ENCODE results near the gene MBOAT7. TPM values are rescaled to one million over a fixed set of nuclear protein-coding genes. Genes with fewer than 3 reads are reported as not detected.
"Not testable (repeated sequence)": the region's sequence is repeated elsewhere in the genome, so short reads cannot be mapped to it uniquely, and the experiment has no call there.

Gene MBOAT7, protein sequence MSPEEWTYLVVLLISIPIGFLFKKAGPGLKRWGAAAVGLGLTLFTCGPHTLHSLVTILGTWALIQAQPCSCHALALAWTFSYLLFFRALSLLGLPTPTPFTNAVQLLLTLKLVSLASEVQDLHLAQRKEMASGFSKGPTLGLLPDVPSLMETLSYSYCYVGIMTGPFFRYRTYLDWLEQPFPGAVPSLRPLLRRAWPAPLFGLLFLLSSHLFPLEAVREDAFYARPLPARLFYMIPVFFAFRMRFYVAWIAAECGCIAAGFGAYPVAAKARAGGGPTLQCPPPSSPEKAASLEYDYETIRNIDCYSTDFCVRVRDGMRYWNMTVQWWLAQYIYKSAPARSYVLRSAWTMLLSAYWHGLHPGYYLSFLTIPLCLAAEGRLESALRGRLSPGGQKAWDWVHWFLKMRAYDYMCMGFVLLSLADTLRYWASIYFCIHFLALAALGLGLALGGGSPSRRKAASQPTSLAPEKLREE
- 100 to 1,000 TPM; 107 to 112 TPM for total RNA-seq

DNA sequence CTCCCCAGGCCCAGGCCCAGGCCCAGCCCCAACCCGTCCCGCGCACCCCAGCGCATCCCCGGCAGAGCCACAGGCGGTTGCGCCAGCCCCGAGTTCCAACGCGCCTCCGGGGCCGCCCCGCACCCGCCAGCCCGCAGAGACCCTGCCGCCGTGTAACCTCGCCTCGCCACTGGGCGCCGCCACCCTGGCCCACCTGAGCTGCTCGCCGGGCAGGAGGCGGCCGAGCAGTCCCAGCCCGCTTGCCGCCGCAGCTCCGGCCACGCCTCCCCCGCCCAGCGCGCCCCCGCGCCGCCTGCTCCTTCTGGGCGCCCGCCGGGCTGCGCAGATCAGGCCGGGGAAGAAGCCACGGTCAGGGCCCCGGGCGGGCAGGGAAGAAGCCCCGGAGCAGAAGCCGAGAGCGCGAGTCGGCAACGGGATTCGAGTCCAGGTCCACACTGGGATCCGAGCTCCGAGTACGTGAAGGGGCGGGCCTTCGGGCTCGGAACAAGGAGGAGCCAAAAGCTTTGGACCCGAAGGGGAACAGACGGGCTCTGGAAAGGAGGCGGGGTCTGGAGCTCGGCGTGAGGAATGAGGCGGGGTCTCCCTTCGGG is at the start of gene MBOAT7:
Gene MBOAT7, minus strand, starts transcription at position 436 of the 590 bp plus-strand sequence. CDS start 1,072 bp downstream, outside the sequence.
- H3K4me1 Mint-ChIP-seq (ENCODE audit: low read depth), result peaks cover 31% of the 10 kb centered on the region
- peak within 1 kb of the TSS; percentile 99 for H3K27ac Mint-ChIP-seq
- no peaks in the 10 kb centered on the region for H3K9me3 Mint-ChIP-seq
- POLR2A ChIA-PET, result interaction anchor here (0.8 to 7.8 kb wide), 12 partner anchors 11 to 322 kb away, joined by 3 to 103 read pairs (median 7); partner anchors contain the start of genes CNOT3, LENG1, LENG8 and LENG9
- intact Hi-C loops (cut with micrococcal nuclease), result no loop called here
- DNase-seq, result no peak
- CTCF ChIA-PET, result interaction anchor here (0.8 to 2.3 kb wide), 11 partner anchors 11 to 79 kb away, joined by 3 to 12 read pairs (median 7); partner anchors contain the start of genes CNOT3, LENG1 and RPS9
- peak within 1 kb of the TSS; percentile 85 for H3K4me3 Mint-ChIP-seq
- no peaks in the 10 kb centered on the region for H3K27me3 Mint-ChIP-seq
- peaks cover 29% of the 10 kb centered on the region for H3K36me3 Mint-ChIP-seq

DNA sequence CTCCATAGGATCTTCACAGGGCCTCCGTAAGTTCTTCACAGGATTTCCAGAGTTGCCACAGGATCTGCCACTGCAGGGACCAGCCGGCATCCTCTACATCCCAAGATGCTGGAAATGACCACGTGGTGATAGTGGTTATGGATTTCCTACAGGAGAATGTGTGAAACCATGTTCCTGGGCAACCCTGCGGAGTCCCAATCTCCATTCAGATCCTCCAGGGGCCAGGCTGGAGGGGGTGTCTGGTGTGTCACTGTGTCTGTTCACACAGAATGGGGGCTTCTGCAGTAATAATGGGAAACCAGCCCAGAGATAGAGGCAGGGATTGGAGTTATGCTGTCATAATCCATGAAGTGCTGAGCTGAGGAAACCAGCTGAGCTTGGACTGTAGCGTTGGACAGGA is 44.6 kb upstream of the MBOAT7 start:
- no peak overlapping the region for H3K27ac Mint-ChIP-seq
- peaks cover 24% of the 10 kb centered on the region for H3K27me3 Mint-ChIP-seq
- H3K36me3 Mint-ChIP-seq, result no peaks in the 10 kb centered on the region
- H3K4me3 Mint-ChIP-seq, result no peak overlapping the region
- ChIA-PET POLR2A (no interaction called here), CTCF (interaction anchor here (0.9 to 2.2 kb wide), 3 partner anchors 32 to 63 kb away, joined by 3 to 14 read pairs (median 3); no protein-coding TSS in a partner anchor)
- intact Hi-C loops (cut with micrococcal nuclease), result no loop called here
- H3K9me3 Mint-ChIP-seq, result no peaks in the 10 kb centered on the region
- H3K4me1 Mint-ChIP-seq (ENCODE audit: low read depth), result peaks cover 8% of the 10 kb centered on the region
- no peak for DNase-seq

DNA sequence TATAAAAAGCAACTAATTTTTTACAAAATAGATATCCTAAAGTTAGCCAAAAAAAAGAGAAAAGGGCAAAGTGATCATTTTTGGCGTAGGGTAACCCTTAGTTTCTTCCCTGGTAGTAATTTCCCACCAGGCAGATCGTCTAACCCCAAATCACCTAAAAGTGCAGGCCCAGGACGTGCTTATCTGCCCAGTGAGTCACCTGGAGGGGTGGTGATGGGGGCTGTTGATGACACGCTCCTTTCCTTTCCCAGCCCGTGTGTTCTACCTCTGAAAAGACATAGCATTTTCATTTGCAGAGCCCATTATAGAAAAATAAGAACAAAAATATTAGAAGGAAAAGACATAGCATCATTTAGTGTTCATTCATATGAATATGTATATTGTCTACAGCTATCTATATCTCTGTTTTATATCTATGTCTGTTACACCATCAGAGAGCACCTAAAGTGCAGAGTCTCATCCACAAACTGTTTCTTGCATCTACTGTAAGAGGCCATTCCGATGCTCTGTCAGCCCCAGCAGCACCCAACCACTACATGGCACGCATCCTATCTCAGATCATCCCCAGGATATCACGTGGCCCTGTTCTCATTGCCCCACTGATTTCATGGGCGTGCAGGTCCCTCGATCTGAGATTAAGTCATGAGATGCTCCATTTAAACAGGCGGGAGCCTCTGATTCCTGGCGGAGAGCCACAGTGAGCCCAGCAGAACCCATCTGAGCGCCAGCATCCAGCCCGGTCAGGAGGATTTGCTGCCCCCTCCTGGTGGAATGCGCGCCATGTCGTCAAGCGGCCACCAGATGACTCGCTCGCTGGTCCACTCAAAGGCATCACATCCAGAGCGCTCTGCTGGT is 41.9 kb upstream of the MBOAT7 start:
- POLR2A ChIA-PET, result no interaction called here
- no peak overlapping the region for H3K27ac Mint-ChIP-seq
- DNase-seq, result peak; percentile 90
- H3K36me3 Mint-ChIP-seq, result no peaks in the 10 kb centered on the region
- intact Hi-C loops (cut with micrococcal nuclease), result loop anchor here (1.0 to 2.0 kb wide), 2 partner anchors 23 to 63 kb away; no protein-coding TSS in a partner anchor
- H3K9me3 Mint-ChIP-seq, result no peaks in the 10 kb centered on the region
- H3K27me3 Mint-ChIP-seq, result peaks cover 24% of the 10 kb centered on the region
- CTCF ChIA-PET, result interaction anchor here (0.7 to 1.8 kb wide), 8 partner anchors 22 to 63 kb away, joined by 3 to 12 read pairs (median 6); partner anchors contain the start of genes MBOAT7 and TMC4
- no peak overlapping the region for H3K4me3 Mint-ChIP-seq
- H3K4me1 Mint-ChIP-seq (ENCODE audit: low read depth), result peaks cover 8% of the 10 kb centered on the region

DNA sequence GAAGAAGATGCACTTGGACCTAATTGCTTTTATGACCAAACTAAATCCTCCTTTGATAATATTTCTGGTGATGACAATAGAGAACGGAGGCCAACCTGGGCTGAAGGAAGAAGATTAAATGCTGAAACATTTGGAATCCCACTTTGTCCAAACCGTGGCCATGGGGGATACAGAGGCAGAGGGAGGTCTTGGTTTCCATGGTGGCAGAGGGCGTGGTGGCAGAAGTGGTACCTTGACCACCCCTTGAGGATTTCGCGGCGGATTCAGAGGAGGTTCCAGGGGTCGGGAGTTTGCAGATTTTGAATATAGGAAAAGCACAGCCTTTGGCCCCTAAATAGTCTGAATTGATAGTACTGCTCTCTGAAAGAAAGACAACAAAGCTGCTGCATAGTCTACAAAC is 40.7 kb upstream of the MBOAT7 start:
- CTCF ChIA-PET, result interaction anchor here (0.7 kb wide), 1 partner anchor 62 kb away, joined by 4 read pairs; no protein-coding TSS in a partner anchor
- no peak overlapping the region for H3K4me3 Mint-ChIP-seq

DNA sequence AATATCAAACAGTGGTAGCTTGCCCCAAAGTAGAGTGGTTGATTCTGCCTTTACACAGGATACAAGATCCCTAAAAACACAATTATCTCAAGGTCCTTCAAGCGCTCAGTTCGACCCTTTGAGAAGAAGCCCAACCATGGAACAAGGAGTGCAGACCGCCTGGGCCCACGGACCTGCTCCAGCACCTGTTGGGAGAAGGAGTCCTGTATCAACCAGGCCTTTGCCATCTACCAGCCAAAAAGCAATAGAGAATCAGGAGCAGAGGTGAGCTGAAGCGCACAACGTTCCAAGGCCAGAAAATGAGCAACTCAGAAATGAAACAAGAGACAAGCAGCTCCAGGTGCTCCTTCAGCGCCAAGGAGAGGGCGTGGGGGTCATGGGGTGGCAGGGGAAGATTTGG is 39.8 kb upstream of the MBOAT7 start:
- Mint-ChIP-seq H3K4me1 (ENCODE audit: low read depth) (peaks cover 8% of the 10 kb centered on the region), H3K9me3 (no peaks in the 10 kb centered on the region), H3K27ac (no peak overlapping the region), H3K4me3 (no peak overlapping the region), H3K36me3 (no peaks in the 10 kb centered on the region), H3K27me3 (peaks cover 21% of the 10 kb centered on the region)
- DNase-seq, result no peak
- ChIA-PET CTCF (no interaction called here), POLR2A (no interaction called here)
- intact Hi-C loops (cut with micrococcal nuclease), result no loop called here

More for the DNA sequence above, 40.7 kb upstream of the MBOAT7 start:
- Mint-ChIP-seq H3K27me3 (peaks cover 24% of the 10 kb centered on the region), H3K36me3 (no peaks in the 10 kb centered on the region), H3K4me1 (ENCODE audit: low read depth) (peaks cover 8% of the 10 kb centered on the region), H3K9me3 (no peaks in the 10 kb centered on the region), H3K27ac (no peak overlapping the region)
- no peak for DNase-seq
- POLR2A ChIA-PET, result no interaction called here
- intact Hi-C loops (cut with micrococcal nuclease), result loop anchor here (2.0 kb wide), 1 partner anchor 21 kb away; no protein-coding TSS in a partner anchor

DNA sequence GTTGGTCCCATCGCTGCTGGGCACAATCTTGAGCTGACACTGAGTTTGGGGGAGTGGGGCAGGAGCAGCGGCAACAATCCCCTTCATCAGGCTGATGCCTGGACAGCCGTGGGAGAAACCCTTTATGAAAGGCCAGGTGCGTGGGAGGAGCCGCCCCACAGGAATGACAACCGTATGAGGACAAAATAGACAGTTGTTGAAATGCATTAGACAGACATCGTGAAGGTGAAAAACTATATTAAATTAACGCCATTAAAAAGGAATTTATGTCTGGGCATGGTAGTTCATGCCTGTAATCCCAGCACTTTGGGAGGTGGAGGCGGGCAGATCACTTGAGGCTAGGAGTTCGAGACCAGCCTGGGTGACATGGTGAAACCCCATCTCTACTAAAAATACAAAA is 35.2 kb upstream of the MBOAT7 start:
- POLR2A ChIA-PET; H3K27me3 Mint-ChIP-seq; H3K4me3 Mint-ChIP-seq; H3K27ac Mint-ChIP-seq; intact Hi-C loops (cut with micrococcal nuclease); DNase-seq; H3K36me3 Mint-ChIP-seq; H3K9me3 Mint-ChIP-seq: not testable (repeated sequence)
- CTCF ChIA-PET, result interaction anchor here (0.7 kb wide), 1 partner anchor 1077 kb away, joined by 3 read pairs; no protein-coding TSS in a partner anchor
- peaks cover 16% of the 10 kb centered on the region for H3K4me1 Mint-ChIP-seq (ENCODE audit: low read depth)

DNA sequence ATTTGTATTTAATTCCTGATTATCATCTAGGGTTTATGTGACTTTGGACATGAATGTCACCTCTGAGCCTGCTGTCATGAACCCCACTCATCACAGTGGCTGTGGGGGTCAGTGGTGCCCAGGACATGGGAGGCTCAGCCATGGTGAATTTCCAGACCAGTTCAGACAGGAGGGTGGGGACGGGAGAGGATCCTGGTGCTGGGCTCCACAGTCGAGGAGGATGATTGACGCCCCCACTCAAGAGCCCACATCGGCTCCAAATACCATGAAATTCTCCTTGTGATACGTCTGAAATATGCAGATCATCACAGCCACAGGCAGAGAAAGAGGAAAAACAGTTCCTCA is 34.5 kb upstream of the MBOAT7 start:
- intact Hi-C loops (cut with micrococcal nuclease); DNase-seq; CTCF ChIA-PET; H3K4me3 Mint-ChIP-seq; H3K27me3 Mint-ChIP-seq; H3K9me3 Mint-ChIP-seq; POLR2A ChIA-PET; H3K27ac Mint-ChIP-seq; H3K36me3 Mint-ChIP-seq: not testable (repeated sequence)
- peaks cover 16% of the 10 kb centered on the region for H3K4me1 Mint-ChIP-seq (ENCODE audit: low read depth)

DNA sequence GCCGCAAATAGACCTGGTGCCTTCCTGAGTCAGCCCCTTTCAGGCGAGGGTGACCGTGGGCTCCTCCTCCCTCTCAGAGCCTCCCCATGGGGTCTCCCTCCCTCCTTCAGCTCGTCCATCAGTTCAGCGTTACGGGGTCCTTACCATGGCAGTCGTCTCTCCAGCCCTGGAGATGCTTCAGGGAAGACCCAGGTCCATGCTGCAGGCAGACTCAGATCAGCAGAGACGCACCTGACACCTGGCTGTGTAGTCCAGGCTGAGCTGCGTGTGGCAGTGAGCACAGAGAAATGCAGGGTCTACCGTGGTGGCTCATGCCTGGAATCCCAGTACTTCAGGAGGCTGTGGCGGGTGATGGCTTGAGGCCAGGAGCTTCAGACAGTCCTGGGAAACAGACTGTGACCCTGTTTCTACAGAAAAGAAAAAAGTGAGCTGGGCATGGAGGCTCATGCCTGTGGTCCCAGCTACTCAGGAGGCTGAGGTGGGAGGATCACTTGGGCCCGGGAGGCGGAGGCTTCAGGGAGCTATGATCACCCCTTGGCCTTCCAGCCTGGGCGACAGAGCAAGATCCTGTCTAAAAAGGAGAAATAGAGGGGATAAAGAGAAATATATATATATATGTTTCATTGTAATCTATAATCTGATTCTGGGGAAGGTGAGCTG is 34.0 kb upstream of the MBOAT7 start:
- H3K36me3 Mint-ChIP-seq; H3K27me3 Mint-ChIP-seq; H3K9me3 Mint-ChIP-seq; DNase-seq; H3K4me3 Mint-ChIP-seq; CTCF ChIA-PET; intact Hi-C loops (cut with micrococcal nuclease); POLR2A ChIA-PET: not testable (repeated sequence)
- H3K27ac Mint-ChIP-seq, result peak overlapping the region; percentile 64
- H3K4me1 Mint-ChIP-seq (ENCODE audit: low read depth), result peaks cover 16% of the 10 kb centered on the region

DNA sequence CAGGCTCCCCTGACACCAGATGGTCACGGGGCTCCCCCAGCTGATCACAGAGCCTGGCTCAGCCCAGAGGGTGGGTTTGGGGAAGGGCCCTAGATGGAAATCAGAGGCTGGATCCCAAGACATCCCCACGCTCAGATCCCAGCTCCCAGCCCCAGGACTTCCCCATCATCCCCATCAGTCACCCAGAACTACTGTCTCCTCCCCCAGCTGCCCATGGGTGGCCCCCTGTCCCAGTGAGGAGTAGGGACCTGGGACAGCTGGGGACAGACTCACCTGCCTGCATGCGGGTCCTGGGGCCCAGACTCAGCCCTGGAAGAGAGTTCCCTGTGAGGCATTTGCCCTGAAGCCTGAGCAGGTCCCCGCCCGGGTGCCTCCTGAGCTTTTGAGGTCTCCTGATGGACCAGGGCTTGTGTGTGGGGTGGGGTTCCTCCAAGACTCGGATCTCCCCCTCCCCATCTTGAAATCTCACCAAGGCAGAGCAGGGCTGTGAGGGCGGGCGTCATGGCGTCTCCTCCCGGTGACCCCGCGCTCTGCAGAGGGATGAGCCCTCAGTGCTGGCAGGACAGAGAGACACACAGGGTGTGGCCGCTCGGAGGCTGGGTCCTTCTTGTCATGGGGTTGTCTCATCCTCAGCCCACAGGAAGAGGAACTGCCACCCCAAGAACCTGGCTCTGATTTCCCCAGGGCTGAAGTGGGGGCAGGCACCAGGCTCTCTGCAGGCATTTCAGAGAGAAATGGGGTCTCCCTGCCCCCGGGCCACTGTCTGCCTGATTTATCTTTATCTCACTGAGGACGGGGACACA is 33.3 kb upstream of the MBOAT7 start, which contains the start of gene LILRB3:
Gene LILRB3, minus strand, starts transcription at position 534 of the 803 bp plus-strand sequence. Its CDS starts 31 bp downstream, at position 503.
- DNase-seq; H3K27me3 Mint-ChIP-seq; intact Hi-C loops (cut with micrococcal nuclease); H3K9me3 Mint-ChIP-seq; H3K36me3 Mint-ChIP-seq; POLR2A ChIA-PET; CTCF ChIA-PET: not testable (repeated sequence)
- H3K4me1 Mint-ChIP-seq (ENCODE audit: low read depth), result peaks cover 16% of the 10 kb centered on the region
- peak within 1 kb of the TSS; percentile 64 for H3K27ac Mint-ChIP-seq
- H3K4me3 Mint-ChIP-seq, result peak within 1 kb of the TSS; percentile 23

DNA sequence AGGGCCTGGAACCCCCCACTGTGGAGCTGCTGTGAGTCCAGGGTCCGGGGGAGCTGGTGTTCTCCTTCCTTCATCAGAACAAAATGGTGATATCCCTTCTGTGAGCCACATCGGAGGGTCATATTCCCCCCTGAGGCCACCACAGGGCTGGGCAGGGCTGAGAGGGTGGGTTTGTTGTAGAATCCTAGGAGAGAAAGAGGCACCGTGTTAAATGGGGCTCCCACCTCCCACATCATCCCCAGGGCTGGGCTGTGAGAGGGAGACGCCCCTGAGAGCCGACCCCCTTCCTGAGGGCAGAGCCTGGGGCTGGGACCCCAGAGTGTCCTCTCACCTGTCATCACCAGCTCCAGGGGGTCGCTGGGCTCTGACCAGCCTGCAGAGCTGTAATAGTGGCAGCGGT is 32.6 kb upstream of the MBOAT7 start:
- intact Hi-C loops (cut with micrococcal nuclease); CTCF ChIA-PET; POLR2A ChIA-PET; H3K9me3 Mint-ChIP-seq; H3K36me3 Mint-ChIP-seq; H3K4me3 Mint-ChIP-seq; DNase-seq; H3K27me3 Mint-ChIP-seq: not testable (repeated sequence)
- peak overlapping the region; percentile 66 for H3K27ac Mint-ChIP-seq
- H3K4me1 Mint-ChIP-seq (ENCODE audit: low read depth), result peaks cover 16% of the 10 kb centered on the region

DNA sequence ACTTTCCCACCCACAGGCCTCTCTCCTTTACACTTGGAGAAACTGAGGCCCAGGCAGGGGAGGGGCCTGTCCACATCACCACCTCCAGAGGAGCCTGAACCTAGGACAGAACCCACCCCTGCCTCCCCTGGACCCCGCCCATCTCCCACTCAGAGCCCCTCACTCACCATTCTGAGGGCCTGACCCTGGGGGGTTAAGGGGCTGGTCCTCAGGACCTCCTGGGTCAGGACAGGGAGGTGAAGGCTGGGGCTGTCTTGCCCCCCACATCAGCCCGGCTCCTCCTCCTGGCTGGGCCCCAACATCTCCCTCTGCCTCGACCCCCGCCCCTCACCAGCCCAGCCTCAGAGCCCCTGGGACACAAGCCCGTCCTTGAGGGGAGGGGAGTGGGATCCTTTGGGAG is 30.3 kb upstream of the MBOAT7 start:
- Mint-ChIP-seq H3K36me3 (peaks cover 15% of the 10 kb centered on the region), H3K4me1 (ENCODE audit: low read depth) (peaks cover 16% of the 10 kb centered on the region)
- CTCF ChIA-PET; H3K27ac Mint-ChIP-seq; H3K9me3 Mint-ChIP-seq; H3K27me3 Mint-ChIP-seq; H3K4me3 Mint-ChIP-seq; intact Hi-C loops (cut with micrococcal nuclease); DNase-seq; POLR2A ChIA-PET: not testable (repeated sequence)
